Measurements from ENCODE around the gene ZNF384. TPM values are rescaled to one million over a fixed set of nuclear protein-coding genes. Genes with fewer than 3 reads are reported as not detected.

The ZNF384 gene
- total and polyA plus RNA-seq, 10 of the 15 experiments (the other 5 are each of a cell fraction or from before 2014, with no cell fraction given) = 0.46 to 81.5 (median 30.5) TPM

DNA sequence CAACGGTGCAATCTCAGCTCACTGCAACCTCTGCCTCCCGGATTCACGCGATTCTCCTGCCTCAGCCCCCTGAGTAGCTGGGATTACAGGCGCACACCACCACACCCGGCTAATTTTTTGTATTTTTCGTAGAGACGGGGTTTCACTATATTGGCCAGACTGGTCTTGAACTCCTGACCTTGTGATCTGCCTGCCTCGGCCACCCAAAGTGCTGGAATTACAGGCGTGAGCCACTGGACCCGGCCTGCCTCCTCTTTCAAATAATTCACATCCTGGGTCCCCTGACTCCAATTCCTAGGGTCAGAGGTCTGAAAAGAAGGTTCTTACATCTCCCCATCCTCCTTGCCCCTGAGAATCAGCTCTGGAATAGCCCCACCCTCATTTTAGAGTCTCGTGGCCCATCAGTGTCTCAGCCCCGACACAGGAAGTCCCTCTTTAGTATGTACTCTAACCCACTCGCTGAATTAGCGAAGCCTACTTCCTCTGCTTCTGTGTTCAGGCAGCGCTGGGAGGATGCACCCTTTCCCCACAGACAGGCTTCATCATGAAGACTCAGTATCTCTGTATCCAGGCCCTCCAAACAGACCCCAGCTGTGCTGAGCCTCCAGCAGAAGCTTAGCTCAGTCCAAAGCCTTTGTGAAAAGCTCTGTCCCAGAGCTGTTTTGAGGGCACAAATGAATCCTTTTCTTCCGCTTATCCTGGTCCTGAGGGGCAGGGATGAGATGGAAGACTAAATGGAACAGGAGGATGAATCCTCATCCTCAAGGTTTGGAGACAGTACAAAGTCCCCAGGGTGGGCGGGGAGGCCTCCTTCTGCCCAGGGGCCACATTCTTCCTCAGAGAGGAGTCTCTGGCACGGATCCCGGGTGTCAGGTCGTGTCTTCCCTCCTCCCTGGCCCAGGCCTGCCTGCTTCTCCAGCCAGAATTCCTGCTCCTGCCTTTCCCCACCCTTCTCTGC, 56.9 kb downstream of the ZNF384 start (continued):
- TF ChIP-seq, protein P1, sequence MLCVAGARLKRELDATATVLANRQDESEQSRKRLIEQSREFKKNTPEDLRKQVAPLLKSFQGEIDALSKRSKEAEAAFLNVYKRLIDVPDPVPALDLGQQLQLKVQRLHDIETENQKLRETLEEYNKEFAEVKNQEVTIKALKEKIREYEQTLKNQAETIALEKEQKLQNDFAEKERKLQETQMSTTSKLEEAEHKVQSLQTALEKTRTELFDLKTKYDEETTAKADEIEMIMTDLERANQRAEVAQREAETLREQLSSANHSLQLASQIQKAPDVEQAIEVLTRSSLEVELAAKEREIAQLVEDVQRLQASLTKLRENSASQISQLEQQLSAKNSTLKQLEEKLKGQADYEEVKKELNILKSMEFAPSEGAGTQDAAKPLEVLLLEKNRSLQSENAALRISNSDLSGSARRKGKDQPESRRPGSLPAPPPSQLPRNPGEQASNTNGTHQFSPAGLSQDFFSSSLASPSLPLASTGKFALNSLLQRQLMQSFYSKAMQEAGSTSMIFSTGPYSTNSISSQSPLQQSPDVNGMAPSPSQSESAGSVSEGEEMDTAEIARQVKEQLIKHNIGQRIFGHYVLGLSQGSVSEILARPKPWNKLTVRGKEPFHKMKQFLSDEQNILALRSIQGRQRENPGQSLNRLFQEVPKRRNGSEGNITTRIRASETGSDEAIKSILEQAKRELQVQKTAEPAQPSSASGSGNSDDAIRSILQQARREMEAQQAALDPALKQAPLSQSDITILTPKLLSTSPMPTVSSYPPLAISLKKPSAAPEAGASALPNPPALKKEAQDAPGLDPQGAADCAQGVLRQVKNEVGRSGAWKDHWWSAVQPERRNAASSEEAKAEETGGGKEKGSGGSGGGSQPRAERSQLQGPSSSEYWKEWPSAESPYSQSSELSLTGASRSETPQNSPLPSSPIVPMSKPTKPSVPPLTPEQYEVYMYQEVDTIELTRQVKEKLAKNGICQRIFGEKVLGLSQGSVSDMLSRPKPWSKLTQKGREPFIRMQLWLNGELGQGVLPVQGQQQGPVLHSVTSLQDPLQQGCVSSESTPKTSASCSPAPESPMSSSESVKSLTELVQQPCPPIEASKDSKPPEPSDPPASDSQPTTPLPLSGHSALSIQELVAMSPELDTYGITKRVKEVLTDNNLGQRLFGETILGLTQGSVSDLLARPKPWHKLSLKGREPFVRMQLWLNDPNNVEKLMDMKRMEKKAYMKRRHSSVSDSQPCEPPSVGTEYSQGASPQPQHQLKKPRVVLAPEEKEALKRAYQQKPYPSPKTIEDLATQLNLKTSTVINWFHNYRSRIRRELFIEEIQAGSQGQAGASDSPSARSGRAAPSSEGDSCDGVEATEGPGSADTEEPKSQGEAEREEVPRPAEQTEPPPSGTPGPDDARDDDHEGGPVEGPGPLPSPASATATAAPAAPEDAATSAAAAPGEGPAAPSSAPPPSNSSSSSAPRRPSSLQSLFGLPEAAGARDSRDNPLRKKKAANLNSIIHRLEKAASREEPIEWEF (IDR thresholded peaks at IDR 0.05; ENCODE audit: insufficient replicate concordance, low read depth, low read length) = no peak
- TF ChIP-seq TARDBP (IDR thresholded peaks at IDR 0.05; ENCODE audit: borderline replicate concordance) (0 out of 2 replicates have a peak, but pooled peaks have one; percentile 26), GABPA (IDR thresholded peaks at IDR 0.05; ENCODE audit: low read depth) (peak; percentile 24; the same call in 1 of the 2 replicates), EP300 (IDR thresholded peaks at IDR 0.05; ENCODE audit: borderline replicate concordance in 1 of 2, control insufficient read depth in 1 of 2, low read depth in 2 of 2, low read length in 2 of 2) (peak in 1 of 2 experiments; percentile 12; a peak in 1 of 4 replicates), IKZF2 (IDR thresholded peaks at IDR 0.05) (peak in 1 of 2 experiments; percentile 56; a peak in 2 of 4 replicates), ESRRA (IDR thresholded peaks at IDR 0.05; ENCODE audit: low read length) (no peak), ZNF622 (IDR thresholded peaks at IDR 0.05) (no peak), NFYA (IDR thresholded peaks at IDR 0.05; ENCODE audit: borderline replicate concordance, low read depth, low read length) (no peak), RCOR1 (conservative IDR thresholded peaks at IDR 0.05; ENCODE audit: low read depth, low read length) (no peak), ZBED1 (IDR thresholded peaks at IDR 0.05; ENCODE audit: borderline replicate concordance) (no peak), SREBF2 (IDR thresholded peaks at IDR 0.05; ENCODE audit: low read length) (no peak), LARP7 (IDR thresholded peaks at IDR 0.05) (no peak), MEF2B (IDR thresholded peaks at IDR 0.05; ENCODE audit: partially characterized antibody, poor library complexity, severe bottlenecking) (no peak), HDAC2 (IDR thresholded peaks at IDR 0.05) (no peak), NR2C2 (IDR thresholded peaks at IDR 0.05; ENCODE audit: borderline replicate concordance, control insufficient read depth, insufficient read length, low read depth) (no peak), RB1 (IDR thresholded peaks at IDR 0.05; ENCODE audit: borderline replicate concordance) (peak; percentile 21; the same call in 1 of the 2 replicates), POLR2A (IDR thresholded peaks at IDR 0.05; ENCODE audit: low read depth, low read length) (peak; percentile 85), SUZ12 (IDR thresholded peaks at IDR 0.05; ENCODE audit: unreplicated experiment) (no peak)
- TF ChIP-seq, protein P2, sequence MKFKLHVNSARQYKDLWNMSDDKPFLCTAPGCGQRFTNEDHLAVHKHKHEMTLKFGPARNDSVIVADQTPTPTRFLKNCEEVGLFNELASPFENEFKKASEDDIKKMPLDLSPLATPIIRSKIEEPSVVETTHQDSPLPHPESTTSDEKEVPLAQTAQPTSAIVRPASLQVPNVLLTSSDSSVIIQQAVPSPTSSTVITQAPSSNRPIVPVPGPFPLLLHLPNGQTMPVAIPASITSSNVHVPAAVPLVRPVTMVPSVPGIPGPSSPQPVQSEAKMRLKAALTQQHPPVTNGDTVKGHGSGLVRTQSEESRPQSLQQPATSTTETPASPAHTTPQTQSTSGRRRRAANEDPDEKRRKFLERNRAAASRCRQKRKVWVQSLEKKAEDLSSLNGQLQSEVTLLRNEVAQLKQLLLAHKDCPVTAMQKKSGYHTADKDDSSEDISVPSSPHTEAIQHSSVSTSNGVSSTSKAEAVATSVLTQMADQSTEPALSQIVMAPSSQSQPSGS (IDR thresholded peaks at IDR 0.05; ENCODE audit: low read length) = no peak
- TF ChIP-seq, protein P3, sequence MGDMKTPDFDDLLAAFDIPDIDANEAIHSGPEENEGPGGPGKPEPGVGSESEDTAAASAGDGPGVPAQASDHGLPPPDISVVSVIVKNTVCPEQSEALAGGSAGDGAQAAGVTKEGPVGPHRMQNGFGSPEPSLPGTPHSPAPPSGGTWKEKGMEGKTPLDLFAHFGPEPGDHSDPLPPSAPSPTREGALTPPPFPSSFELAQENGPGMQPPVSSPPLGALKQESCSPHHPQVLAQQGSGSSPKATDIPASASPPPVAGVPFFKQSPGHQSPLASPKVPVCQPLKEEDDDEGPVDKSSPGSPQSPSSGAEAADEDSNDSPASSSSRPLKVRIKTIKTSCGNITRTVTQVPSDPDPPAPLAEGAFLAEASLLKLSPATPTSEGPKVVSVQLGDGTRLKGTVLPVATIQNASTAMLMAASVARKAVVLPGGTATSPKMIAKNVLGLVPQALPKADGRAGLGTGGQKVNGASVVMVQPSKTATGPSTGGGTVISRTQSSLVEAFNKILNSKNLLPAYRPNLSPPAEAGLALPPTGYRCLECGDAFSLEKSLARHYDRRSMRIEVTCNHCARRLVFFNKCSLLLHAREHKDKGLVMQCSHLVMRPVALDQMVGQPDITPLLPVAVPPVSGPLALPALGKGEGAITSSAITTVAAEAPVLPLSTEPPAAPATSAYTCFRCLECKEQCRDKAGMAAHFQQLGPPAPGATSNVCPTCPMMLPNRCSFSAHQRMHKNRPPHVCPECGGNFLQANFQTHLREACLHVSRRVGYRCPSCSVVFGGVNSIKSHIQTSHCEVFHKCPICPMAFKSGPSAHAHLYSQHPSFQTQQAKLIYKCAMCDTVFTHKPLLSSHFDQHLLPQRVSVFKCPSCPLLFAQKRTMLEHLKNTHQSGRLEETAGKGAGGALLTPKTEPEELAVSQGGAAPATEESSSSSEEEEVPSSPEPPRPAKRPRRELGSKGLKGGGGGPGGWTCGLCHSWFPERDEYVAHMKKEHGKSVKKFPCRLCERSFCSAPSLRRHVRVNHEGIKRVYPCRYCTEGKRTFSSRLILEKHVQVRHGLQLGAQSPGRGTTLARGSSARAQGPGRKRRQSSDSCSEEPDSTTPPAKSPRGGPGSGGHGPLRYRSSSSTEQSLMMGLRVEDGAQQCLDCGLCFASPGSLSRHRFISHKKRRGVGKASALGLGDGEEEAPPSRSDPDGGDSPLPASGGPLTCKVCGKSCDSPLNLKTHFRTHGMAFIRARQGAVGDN (IDR thresholded peaks at IDR 0.05) = peak; percentile 87
